HepG2 (cell line): ENCODE results near the gene EPC2. TPM values are rescaled to one million over a fixed set of nuclear protein-coding genes. Genes with fewer than 3 reads are reported as not detected.

Experiments used
- AGO2 ChIP-seq: fragments of 200-400 bp; formaldehyde crosslinking; optimal IDR thresholded peaks from 2 replicates; pipeline ENCODE3; 2017; ENCODE audit warnings: mild to moderate bottlenecking, low read depth, low read length, moderate library complexity
- CBX5 ChIP-seq: sonication (generic); formaldehyde crosslinking; IDR thresholded peaks from 2 replicates; pipeline ENCODE4 v1.4.0; 2020; ENCODE audit warnings: missing genetic modification reagents, borderline replicate concordance
- KLF11 ChIP-seq: IDR thresholded peaks from 2 replicates; pipeline ENCODE4 v1.6.1; 2016; ENCODE audit warnings: missing compliant biosample characterization
- KMT2A ChIP-seq: sonication (generic); formaldehyde crosslinking; IDR thresholded peaks from 2 replicates; pipeline ENCODE4 v1.4.0; 2020; ENCODE audit warnings: missing genetic modification reagents
- NKX3-1 ChIP-seq: sonication (generic); formaldehyde crosslinking; IDR thresholded peaks from 2 replicates; pipeline ENCODE4 v1.5.0; 2020; ENCODE audit warnings: missing genetic modification reagents
- NR2C2 ChIP-seq: sonication (generic); formaldehyde crosslinking; IDR thresholded peaks from 2 replicates; pipeline ENCODE4 v1.4.0; 2020; ENCODE audit warnings: missing genetic modification reagents, mild to moderate bottlenecking, moderate library complexity, borderline replicate concordance
- PHF20 ChIP-seq: sonication (generic); formaldehyde crosslinking; IDR thresholded peaks from 2 replicates; pipeline ENCODE4 v1.5.0; 2020; ENCODE audit warnings: mild to moderate bottlenecking, missing genetic modification reagents
- RXRA ChIP-seq: sonication (generic); formaldehyde crosslinking; IDR thresholded peaks from 2 replicates; pipeline ENCODE4 v1.5.1; 2020; ENCODE audit warnings: missing genetic modification reagents
- SYNCRIP ChIP-seq: fragments of 200-400 bp; formaldehyde crosslinking; IDR thresholded peaks from 2 replicates; pipeline ENCODE4 v1.6.1; 2018; ENCODE audit warnings: mild to moderate bottlenecking, low read depth, low read length; ENCODE audit not compliant: insufficient read depth
- U2AF1 ChIP-seq: fragments of 200-400 bp; formaldehyde crosslinking; optimal IDR thresholded peaks from 2 replicates; pipeline ENCODE3; 2017; ENCODE audit warnings: mild to moderate bottlenecking, low read depth, low read length
- YEATS2 ChIP-seq: sonication (generic); formaldehyde crosslinking; IDR thresholded peaks from 2 replicates; pipeline ENCODE4 v1.4.0; 2020; ENCODE audit warnings: missing genetic modification reagents, borderline replicate concordance
- ZFP37 ChIP-seq: sonication (generic); formaldehyde crosslinking; IDR thresholded peaks from 2 replicates; pipeline ENCODE4 v1.4.0; 2020; ENCODE audit warnings: missing genetic modification reagents, borderline replicate concordance
- ZFX ChIP-seq: sonication (generic); formaldehyde crosslinking; IDR thresholded peaks from 2 replicates; pipeline ENCODE4 v1.4.0; 2020; ENCODE audit warnings: mild to moderate bottlenecking, low read depth, missing genetic modification reagents, moderate library complexity
- ZNF350 ChIP-seq: sonication (generic); formaldehyde crosslinking; IDR thresholded peaks from 2 replicates; pipeline ENCODE4 v1.4.0; 2020; ENCODE audit warnings: mild to moderate bottlenecking, low read depth, missing genetic modification reagents, borderline replicate concordance
- ZNF772 ChIP-seq: sonication (generic); formaldehyde crosslinking; IDR thresholded peaks from 2 replicates; pipeline ENCODE4 v1.5.0; 2020; ENCODE audit warnings: mild to moderate bottlenecking, missing genetic modification reagents
- ZNF891 ChIP-seq: sonication (generic); formaldehyde crosslinking; IDR thresholded peaks from 2 replicates; pipeline ENCODE4 v1.5.0; 2020; ENCODE audit warnings: mild to moderate bottlenecking, missing genetic modification reagents
- polyA plus RNA-seq, 8 experiments: library from polyadenylated mRNA; depleted of rRNA in 3 of 8; stranded (reverse) in 7 of 8; unstranded in 1 of 8; fragments of >200 nt; fragmentation: Illumina TruSeq in 4 of 8; extraction: Trizol in 4 of 8; gene quantifications; 2 replicates each; pipeline versions ENCODE4 v1.2.1 to v1.2.3, GENCODE V29; 2011 to 2016; ENCODE audit warnings: low read depth in 4 of 8, missing spikeins in 1 of 8, mixed read lengths in 1 of 8; ENCODE audit not compliant: insufficient read depth in 1 of 8
- total RNA-seq, 5 experiments: library from RNA; depleted of rRNA; stranded (reverse); fragments of >200 nt; fragmentation: Illumina TruSeq; extraction: Trizol; gene quantifications; 2 replicates each; pipeline ENCODE4 v1.2.3, GENCODE V29; 2016; ENCODE audit warnings: low read depth in 1 of 5
- TF ChIP-seq, protein P1 (sequence below): sonication (generic); formaldehyde crosslinking; IDR thresholded peaks from 2 replicates; pipeline ENCODE4 v1.5.1; 2020; ENCODE audit warnings: mild to moderate bottlenecking, missing genetic modification reagents, moderate library complexity
- TF ChIP-seq, protein P2 (sequence below): IDR thresholded peaks from 2 replicates; pipeline ENCODE4 v1.6.1; 2018; ENCODE audit warnings: missing genetic modification reagents, mild to moderate bottlenecking, missing compliant biosample characterization
- TF ChIP-seq, protein P3 (sequence below): sonication (generic); formaldehyde crosslinking; IDR thresholded peaks from 2 replicates; pipeline ENCODE4 v1.4.0; 2020; ENCODE audit warnings: missing genetic modification reagents

EPC2 gene
- total and polyA plus RNA-seq, 2 of the 13 experiments (the other 11 are each of a cell fraction or from before 2014, with no cell fraction given): 20.5 to 22.0 TPM

DNA sequence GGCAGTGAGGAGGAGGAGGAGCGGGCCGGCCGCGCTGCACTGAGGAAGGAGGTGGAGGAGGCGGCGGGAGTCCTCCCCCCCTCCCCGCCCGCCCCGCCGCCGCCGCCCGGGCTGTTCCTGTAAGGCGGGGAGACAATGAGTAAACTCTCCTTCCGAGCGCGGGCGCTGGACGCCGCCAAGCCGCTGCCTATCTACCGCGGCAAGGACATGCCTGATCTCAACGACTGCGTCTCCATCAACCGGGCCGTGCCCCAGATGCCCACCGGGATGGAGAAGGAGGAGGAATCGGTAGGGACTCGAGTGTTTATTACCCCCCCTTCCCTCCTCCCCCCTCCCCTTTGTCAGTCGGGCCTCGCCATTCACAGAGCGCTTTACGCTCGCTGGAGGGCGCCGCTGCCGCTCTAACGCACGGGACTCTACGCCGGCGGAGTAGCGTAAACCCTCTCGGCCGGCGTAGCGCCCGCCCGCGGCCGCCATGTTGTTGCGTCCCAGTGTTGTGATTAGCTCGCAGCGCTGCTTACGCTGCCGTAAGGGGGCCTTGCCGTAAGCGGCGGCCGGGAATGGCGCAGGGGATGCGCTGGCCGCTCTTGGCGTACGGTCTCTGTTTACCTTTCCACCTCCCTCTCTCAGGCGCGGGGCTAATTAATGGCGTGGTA lies 460 bp downstream of the EPC2 start (continued):
- TF ChIP-seq, protein P1, sequence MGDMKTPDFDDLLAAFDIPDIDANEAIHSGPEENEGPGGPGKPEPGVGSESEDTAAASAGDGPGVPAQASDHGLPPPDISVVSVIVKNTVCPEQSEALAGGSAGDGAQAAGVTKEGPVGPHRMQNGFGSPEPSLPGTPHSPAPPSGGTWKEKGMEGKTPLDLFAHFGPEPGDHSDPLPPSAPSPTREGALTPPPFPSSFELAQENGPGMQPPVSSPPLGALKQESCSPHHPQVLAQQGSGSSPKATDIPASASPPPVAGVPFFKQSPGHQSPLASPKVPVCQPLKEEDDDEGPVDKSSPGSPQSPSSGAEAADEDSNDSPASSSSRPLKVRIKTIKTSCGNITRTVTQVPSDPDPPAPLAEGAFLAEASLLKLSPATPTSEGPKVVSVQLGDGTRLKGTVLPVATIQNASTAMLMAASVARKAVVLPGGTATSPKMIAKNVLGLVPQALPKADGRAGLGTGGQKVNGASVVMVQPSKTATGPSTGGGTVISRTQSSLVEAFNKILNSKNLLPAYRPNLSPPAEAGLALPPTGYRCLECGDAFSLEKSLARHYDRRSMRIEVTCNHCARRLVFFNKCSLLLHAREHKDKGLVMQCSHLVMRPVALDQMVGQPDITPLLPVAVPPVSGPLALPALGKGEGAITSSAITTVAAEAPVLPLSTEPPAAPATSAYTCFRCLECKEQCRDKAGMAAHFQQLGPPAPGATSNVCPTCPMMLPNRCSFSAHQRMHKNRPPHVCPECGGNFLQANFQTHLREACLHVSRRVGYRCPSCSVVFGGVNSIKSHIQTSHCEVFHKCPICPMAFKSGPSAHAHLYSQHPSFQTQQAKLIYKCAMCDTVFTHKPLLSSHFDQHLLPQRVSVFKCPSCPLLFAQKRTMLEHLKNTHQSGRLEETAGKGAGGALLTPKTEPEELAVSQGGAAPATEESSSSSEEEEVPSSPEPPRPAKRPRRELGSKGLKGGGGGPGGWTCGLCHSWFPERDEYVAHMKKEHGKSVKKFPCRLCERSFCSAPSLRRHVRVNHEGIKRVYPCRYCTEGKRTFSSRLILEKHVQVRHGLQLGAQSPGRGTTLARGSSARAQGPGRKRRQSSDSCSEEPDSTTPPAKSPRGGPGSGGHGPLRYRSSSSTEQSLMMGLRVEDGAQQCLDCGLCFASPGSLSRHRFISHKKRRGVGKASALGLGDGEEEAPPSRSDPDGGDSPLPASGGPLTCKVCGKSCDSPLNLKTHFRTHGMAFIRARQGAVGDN: no peak
- TF ChIP-seq, protein P2, sequence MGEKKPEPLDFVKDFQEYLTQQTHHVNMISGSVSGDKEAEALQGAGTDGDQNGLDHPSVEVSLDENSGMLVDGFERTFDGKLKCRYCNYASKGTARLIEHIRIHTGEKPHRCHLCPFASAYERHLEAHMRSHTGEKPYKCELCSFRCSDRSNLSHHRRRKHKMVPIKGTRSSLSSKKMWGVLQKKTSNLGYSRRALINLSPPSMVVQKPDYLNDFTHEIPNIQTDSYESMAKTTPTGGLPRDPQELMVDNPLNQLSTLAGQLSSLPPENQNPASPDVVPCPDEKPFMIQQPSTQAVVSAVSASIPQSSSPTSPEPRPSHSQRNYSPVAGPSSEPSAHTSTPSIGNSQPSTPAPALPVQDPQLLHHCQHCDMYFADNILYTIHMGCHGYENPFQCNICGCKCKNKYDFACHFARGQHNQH (CRISPR knock-in tag): peak; percentile 43; the same call in 1 of the 2 replicates
- peak; percentile 18; the same call in 1 of the 2 replicates for TF ChIP-seq RXRA (CRISPR knock-in tag)
- peak; percentile 22; the same call in 1 of the 2 replicates for TF ChIP-seq CBX5 (CRISPR knock-in tag)
- peak; percentile 26; the same call in 1 of the 2 replicates for TF ChIP-seq ZNF891 (CRISPR knock-in tag)
- peak; percentile 83 for TF ChIP-seq ZNF350 (CRISPR knock-in tag)
- peak; percentile 28; the same call in 1 of the 2 replicates for TF ChIP-seq PHF20 (CRISPR knock-in tag)
- TF ChIP-seq KLF11 (CRISPR knock-in tag): peak; percentile 70; the same call in 1 of the 2 replicates
- peak; percentile 65; the same call in 1 of the 2 replicates for TF ChIP-seq YEATS2 (CRISPR knock-in tag)
- TF ChIP-seq ZFP37 (CRISPR knock-in tag): no peak
- TF ChIP-seq NR2C2 (CRISPR knock-in tag): no peak
- no peak for TF ChIP-seq ZNF772
- TF ChIP-seq, protein P3, sequence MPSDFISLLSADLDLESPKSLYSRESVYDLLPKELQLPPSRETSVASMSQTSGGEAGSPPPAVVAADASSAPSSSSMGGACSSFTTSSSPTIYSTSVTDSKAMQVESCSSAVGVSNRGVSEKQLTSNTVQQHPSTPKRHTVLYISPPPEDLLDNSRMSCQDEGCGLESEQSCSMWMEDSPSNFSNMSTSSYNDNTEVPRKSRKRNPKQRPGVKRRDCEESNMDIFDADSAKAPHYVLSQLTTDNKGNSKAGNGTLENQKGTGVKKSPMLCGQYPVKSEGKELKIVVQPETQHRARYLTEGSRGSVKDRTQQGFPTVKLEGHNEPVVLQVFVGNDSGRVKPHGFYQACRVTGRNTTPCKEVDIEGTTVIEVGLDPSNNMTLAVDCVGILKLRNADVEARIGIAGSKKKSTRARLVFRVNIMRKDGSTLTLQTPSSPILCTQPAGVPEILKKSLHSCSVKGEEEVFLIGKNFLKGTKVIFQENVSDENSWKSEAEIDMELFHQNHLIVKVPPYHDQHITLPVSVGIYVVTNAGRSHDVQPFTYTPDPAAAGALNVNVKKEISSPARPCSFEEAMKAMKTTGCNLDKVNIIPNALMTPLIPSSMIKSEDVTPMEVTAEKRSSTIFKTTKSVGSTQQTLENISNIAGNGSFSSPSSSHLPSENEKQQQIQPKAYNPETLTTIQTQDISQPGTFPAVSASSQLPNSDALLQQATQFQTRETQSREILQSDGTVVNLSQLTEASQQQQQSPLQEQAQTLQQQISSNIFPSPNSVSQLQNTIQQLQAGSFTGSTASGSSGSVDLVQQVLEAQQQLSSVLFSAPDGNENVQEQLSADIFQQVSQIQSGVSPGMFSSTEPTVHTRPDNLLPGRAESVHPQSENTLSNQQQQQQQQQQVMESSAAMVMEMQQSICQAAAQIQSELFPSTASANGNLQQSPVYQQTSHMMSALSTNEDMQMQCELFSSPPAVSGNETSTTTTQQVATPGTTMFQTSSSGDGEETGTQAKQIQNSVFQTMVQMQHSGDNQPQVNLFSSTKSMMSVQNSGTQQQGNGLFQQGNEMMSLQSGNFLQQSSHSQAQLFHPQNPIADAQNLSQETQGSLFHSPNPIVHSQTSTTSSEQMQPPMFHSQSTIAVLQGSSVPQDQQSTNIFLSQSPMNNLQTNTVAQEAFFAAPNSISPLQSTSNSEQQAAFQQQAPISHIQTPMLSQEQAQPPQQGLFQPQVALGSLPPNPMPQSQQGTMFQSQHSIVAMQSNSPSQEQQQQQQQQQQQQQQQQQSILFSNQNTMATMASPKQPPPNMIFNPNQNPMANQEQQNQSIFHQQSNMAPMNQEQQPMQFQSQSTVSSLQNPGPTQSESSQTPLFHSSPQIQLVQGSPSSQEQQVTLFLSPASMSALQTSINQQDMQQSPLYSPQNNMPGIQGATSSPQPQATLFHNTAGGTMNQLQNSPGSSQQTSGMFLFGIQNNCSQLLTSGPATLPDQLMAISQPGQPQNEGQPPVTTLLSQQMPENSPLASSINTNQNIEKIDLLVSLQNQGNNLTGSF (CRISPR knock-in tag): no peak
- peak; percentile 39; the same call in 1 of the 2 replicates for TF ChIP-seq KMT2A
- no peak for TF ChIP-seq NKX3-1
- peak; percentile 42 for TF ChIP-seq AGO2
- no peak for TF ChIP-seq SYNCRIP
- no peak for TF ChIP-seq U2AF1
- peak; percentile 20; the same call in 1 of the 2 replicates for TF ChIP-seq ZFX (CRISPR knock-in tag)
